Hepatic stellate cell (primary cell): Measurements from ENCODE around the gene DCUN1D3.
"Not testable (repeated sequence)": the region's sequence is repeated elsewhere in the genome, so short reads cannot be mapped to it uniquely, and the experiment has no call there.

Source experiments
- DNase-seq: peaks from one replicate; pipeline ENCODE4 v3.0.0; 2011; ENCODE audit warnings: low spot score

DCUN1D3 gene, protein sequence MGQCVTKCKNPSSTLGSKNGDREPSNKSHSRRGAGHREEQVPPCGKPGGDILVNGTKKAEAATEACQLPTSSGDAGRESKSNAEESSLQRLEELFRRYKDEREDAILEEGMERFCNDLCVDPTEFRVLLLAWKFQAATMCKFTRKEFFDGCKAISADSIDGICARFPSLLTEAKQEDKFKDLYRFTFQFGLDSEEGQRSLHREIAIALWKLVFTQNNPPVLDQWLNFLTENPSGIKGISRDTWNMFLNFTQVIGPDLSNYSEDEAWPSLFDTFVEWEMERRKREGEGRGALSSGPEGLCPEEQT

GRCh38 chr16:20900299-20901067, at the start of gene DCUN1D3, which contains the start of gene LYRM1:
Gene DCUN1D3 (minus strand): TSS chr16:20900358. CDS start chr16:20862538, 37,820 bp downstream.
Gene LYRM1 (plus strand): TSS chr16:20900771. CDS start chr16:20915556, 14,785 bp downstream.
- DNase-seq: peak; percentile 97

DNA sequence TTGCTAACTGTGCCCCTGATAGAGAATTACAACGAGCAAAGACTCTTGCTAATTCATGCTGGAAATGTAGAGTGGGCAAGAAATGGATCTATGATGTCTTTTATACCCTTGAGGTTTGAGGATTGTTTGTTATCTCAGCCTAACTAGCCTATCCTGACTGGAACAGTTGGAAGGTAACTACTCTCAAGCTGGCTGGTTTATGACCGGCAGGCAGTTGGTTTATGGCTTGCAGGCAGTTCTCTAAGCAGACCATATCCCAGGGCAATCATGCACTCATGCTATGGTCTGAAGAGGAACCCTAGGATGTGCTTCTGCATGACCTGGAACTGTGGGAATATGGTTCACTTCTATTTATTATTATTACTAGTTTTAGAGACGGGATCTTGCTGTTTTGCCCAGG, 49.5 kb upstream of the DCUN1D3 start:
- no peak for DNase-seq

DNA sequence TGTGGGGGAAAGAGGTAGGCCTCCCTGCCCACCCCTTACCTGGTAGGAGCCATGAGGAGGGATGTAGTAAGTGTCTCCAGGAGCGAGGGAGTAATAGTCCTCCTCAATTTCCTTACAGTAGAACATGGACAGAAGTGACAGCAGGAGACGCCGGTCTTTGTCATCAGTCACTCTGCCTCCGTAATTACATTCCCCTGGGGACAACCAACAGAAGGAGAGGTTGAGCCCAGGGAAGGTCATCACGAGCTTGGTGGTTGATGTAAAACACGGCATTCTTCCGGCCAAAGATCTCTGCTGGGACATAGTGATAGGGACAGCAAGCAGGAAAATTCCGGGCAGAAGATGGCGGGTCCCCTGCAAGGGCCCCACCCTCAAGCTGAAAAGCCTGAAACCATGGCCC, 48.3 kb upstream of the DCUN1D3 start:
- DNase-seq: no peak

GRCh38 chr16:20946015-20946629, 46.0 kb upstream of the DCUN1D3 start:
- DNase-seq: no peak

DNA sequence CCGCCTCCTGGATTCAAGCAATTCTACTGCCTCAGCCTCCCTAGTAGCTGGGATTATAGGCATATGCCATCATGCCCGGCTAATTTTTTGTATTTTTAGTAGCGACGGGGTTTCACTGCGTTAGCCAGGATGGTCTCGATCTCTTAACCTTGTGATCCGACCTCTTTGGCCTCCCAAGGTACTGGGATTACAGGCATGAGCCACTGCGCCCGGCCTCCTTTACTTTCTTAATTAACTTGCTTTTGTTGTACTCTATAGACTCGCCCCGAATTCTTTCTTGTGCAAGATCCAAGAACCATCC, 45.4 kb upstream of the DCUN1D3 start:
- DNase-seq: not testable (repeated sequence)

DNA sequence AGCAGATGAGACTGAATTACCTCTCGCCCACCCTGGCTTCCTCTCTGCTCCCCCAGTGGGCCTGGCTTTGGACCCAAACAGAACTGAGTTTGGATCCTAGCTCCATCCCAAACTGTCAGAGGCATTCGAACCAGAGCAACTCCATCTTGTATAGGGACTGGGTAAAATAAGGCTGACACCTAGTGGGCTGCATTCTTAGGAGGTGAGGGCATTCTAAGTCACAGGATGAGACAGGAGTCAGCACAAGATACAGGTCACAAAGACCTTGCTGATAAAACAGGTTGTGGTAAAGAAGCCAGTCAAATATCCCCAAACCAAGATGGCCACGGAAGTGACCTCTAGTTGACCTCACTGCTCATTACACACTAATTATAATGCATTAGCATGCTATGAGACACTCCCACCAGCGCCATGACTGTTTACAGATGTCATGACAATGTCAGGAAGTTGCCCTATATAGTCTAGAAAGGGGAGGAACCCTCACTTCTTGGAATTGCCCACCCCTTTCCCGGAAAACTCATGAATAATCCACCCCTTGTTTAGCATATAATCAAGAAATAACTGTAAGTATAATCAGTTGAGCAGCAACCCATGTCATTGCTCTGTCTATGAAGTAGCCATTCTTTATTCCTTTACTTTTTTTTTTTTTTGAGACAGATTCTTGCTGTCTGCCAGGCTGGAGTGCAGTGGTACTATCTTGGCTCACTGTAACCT, 44.9 kb upstream of the DCUN1D3 start:
- DNase-seq: no peak

GRCh38 chr16:20942256-20942655, 42.1 kb upstream of the DCUN1D3 start:
- DNase-seq: no peak

- DNase-seq: no peak
Measured at GRCh38 chr16:20941636-20941926, 41.4 kb upstream of the DCUN1D3 start.

- DNase-seq: no peak
Measured at GRCh38 chr16:20940871-20941635, 40.9 kb upstream of the DCUN1D3 start.

- DNase-seq: no peak
Measured at GRCh38 chr16:20939611-20940010, 39.5 kb upstream of the DCUN1D3 start.

GRCh38 chr16:20938426-20938825, 38.3 kb upstream of the DCUN1D3 start:
- peak; percentile 22 for DNase-seq

GRCh38 chr16:20937736-20938135, 37.6 kb upstream of the DCUN1D3 start:
- no peak for DNase-seq

DNA sequence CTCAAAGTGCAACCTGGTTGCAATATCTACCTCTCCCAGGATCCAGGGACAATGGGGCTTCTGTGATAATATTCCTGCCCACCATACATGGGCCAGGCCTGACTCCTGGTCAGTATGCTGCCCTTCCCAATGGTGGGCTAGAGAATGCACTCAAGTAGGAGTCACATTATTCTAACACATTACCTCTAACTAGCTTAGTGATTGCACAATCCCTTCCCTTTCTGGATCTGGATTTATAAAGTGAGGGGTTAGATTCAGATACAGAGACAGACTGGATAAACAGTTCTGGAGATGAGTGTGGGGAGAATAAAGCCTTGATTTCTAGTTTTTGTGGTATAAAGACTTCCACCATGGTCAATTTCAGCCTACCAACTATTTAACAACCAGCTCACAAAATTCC, 33.4 kb upstream of the DCUN1D3 start:
- DNase-seq: no peak

DNA sequence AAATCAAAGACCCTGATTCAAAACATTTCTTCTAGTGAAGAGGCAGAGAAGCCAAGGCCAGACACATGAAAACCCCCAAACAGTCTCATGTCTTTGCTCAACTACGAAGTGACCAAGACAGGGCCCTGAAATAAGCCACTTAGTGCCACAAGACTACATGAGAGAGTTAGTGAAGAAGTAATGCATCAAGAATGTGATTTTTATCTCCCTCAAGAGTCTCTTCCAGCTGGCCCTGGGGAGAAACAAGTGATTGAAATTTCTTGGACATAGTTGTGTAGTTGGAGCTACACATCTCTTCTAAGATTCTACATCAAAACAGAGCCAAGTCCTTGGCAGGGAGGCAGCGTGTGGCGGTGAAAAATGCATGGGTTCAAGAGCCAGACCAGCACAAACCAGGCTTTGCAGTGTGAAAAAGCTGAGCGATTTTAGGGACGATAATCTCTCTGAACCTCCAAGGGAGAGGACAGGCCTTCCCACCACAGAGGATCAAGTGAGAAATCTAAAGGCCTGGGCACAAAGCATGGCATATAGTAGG, 31.0 kb upstream of the DCUN1D3 start:
- no peak for DNase-seq

- DNase-seq: no peak
Measured at GRCh38 chr16:20930365-20930690, 30.2 kb upstream of the DCUN1D3 start.

- peak; percentile 61 for DNase-seq
Measured at GRCh38 chr16:20929676-20930364, 29.7 kb upstream of the DCUN1D3 start.

DNA sequence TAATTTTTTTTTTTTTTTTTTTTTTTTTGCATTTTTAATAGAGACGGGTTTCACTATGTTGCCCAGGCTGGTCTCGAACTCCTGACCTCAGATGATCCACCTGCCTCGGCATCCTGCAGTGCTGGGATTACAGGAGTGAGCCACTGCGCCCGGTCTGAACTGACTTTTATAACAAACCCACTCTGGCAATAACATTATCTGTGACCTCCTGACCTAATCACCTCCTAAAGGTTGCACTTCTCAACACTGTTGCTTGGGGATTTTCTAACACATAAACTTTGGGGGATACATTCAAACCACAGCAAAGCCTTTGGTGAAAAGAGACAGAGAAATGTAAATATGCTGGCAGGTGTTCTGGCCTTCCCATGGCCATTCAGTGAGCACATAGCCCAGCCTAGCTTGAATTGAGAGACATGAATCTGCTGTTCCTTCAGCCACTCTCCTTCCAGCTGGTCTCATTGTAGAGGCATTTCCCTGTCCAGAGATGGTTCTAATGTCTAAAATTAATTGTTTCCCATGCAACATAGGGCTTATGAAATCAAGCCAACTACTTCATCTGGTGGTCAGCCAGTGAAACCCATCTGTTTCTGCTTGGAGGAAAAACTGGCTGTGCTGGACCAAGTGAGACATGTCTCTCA, 28.7 kb upstream of the DCUN1D3 start:
- no peak for DNase-seq

- no peak for DNase-seq
Measured at GRCh38 chr16:20925751-20926150, 25.6 kb upstream of the DCUN1D3 start.

GRCh38 chr16:20923876-20924275, 23.7 kb upstream of the DCUN1D3 start:
- DNase-seq: no peak

- DNase-seq: no peak
Measured at GRCh38 chr16:20920799-20921198, 20.6 kb upstream of the DCUN1D3 start.

DNA sequence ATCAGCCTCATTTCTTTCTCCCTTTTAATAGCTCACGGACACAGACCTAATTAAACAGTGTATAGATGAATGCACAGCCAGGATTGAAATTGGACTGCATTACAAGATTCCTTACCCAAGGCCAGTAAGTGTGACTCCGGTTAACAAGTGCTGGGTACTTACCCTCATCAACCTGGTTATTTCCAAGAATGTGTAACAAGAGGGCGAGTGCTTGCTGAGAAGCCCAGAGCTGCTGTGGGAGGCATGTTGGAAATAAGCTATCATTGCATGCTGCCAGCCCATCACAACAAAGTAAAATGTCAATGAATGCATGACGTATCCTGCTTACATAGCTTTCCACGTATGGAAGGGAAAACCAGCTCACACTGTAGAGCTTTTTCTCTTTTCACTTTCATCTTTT, 19.9 kb upstream of the DCUN1D3 start:
- no peak for DNase-seq
